ENCODE data around the gene MBOAT7.
"Not testable (repeated sequence)": the region's sequence is repeated elsewhere in the genome, so short reads cannot be mapped to it uniquely, and the experiment has no call there.

Gene MBOAT7

DNA sequence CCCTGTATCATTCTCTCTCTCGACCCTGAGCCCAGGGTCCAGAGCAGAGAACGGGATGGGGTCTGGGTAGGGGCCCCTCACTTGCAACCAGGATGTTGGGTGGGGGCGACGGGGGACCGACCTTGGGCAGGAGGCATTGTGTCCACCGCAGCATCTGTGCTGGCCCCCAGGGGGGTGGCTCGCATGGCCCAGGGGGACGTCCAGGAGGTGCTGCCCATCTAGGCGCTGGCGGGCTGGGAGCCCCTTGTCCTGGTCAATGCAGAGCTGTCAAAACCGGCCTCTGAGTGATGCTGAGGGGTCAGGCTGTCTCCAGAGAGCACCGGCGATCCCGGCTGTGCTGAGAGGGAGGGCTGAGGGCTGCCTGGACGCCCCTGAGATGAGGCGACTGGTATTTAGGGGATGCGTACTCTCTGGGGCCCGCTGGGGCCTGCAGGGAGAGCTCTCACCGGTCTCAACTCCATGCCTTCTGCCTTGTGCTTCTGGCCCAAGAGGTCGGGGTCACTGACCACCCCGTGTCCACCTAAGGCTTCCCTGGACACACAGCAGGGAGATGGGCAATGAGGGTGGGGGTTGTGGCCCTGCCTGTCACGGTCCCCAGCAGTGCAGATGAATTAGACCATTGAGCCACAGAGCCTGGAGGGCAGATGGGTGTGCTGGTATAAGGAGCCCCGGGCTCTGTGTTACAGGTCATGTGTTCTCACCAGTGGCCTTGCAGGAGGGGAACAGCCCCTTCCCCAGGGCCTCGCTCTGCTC lies 19.9 kb upstream of the MBOAT7 start:
- in situ Hi-C loops (cut with HindIII; ENCODE audit: low sequenced_read_pairs) = no loop called here

DNA sequence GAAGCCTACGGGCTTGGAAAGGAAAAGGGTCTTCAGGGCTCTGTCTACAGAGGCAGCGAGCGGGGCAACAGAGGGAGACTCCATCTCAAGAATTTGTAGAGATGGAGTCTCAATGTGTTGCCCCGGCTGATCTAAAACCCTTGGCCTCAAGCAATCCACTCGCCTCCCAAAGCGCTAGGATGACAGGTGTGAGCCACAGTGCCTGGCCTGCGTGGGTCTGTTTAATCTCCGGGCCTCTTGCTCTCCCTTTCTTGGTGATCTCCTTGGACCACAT lies 19.3 kb upstream of the MBOAT7 start:
- in situ Hi-C loops (cut with HindIII; ENCODE audit: low sequenced_read_pairs) = no loop called here

DNA sequence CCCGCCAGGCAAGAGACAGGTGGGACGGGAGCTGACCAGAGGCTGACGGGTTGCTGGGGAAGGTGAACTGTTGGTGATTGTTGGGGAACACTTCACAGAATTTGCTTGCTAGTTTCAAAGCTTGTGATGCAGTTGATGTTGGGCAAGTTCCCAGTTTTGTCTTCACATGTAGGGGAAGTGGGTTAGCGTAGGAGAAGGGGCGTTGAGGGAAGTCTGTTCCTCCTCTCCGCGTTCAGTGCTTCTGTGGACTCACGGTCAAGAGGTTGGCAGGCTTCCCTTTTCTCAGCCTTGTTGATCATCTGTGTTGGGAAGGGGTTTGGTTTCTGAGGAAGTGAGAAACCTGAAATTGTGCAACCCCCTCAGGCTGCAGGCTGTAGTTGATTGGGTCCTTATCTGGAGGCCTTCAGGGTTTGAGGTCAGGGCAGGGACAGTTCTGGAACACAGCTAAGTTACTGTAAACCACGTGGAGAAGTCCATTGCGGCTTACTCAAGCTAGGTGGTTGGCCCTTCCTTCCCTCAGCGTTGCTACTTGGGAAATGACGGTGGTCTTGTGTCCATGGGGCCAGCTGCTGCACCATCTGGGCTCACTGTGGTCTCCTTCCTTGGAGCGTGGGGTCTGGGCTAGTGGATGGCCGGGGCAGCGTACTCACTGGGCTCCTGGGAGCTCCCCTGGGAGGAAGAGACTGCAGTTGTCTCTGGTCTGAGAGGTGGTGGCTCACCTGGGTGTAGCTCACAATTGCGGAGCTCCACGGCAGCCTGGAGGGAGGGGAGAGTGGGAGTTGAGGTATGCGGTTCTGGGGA lies 18.8 kb upstream of the MBOAT7 start:
- in situ Hi-C loops (cut with HindIII; ENCODE audit: low sequenced_read_pairs) = no loop called here

DNA sequence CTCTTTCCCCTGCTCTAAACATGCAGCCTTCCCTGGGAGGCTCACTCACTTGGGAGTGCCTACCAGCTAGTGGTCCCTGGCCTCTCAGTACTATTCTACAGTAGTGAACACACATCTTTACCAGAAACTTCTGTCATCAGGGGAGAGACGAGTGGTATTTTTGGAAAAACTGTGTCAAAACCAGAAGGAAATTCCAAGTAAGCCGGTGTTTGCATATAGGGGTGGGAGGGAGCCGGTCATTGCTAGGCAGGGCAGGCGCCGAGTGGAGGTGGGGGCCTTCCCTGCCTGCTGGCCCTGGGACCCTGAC lies 18.2 kb upstream of the MBOAT7 start:
- in situ Hi-C loops (cut with HindIII; ENCODE audit: low sequenced_read_pairs) = no loop called here

DNA sequence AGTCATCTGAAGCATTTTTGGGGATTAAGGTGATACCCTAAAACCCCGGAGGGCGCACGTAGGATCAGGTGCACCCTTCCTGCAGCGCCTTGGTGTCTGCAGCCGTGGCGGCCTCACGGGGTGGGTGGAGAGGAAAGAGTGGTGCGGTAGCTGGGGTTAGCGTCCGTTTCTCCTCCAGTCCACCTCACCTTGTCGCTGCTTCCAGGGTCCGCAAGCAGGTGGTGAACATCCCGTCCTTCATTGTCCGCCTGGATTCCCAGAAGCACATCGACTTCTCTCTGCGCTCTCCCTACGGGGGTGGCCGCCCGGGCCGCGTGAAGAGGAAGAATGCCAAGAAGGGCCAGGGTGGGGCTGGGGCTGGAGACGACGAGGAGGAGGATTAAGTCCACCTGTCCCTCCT lies 17.8 kb upstream of the MBOAT7 start:
- in situ Hi-C loops (cut with HindIII; ENCODE audit: low sequenced_read_pairs) = not testable (repeated sequence)

DNA sequence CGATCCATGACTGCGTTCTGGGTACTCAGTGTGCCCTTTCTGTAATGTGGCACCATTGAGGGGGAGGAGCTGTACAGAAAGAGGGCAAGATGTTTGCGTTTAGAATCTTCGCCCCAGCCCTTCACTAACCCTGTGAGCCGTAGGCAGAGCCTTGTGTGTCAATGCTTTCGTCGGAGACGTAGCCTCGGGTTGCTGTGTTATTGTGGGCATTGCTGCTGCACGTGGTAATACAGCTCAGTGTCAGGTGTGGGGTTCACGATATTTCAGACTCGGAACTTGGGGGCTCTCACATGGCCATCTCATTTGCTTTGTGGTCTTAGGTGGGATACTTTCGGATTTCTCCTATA lies 17.4 kb upstream of the MBOAT7 start:
- in situ Hi-C loops (cut with HindIII; ENCODE audit: low sequenced_read_pairs) = no loop called here

DNA sequence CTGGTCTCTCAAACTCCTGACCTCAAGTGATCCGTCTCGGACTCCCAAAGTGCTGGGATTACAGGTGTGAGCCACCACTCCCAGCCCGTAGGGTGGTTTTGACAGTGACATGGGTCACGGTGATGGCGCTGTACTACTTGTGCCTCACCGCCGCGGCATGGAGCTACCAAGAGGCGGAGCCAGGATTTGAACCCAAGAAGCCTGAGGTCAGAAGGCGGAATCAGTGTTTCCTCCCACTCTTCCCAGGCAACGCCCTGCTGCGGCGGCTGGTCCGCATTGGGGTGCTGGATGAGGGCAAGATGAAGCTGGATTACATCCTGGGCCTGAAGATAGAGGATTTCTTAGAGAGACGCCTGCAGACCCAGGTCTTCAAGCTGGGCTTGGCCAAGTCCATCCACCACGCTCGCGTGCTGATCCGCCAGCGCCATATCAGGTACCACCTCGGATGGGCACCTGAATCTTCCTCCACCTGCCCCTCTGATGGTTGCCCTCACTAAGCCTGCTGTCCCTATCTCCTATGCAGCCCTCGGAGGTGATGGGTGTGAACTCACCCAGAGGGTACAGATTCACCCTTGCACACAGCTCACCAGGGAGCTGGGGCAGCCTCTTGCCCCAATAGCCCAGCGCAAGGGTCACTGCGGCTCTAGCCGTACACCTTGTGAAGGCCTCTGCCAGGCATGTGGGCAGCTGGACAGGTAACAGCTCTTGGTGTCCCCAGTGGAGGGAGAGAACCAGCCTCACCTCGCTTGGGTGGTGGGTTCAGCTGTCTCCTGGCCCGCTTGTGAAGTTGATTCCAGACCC lies 16.9 kb upstream of the MBOAT7 start:
- in situ Hi-C loops (cut with HindIII; ENCODE audit: low sequenced_read_pairs) = no loop called here

DNA sequence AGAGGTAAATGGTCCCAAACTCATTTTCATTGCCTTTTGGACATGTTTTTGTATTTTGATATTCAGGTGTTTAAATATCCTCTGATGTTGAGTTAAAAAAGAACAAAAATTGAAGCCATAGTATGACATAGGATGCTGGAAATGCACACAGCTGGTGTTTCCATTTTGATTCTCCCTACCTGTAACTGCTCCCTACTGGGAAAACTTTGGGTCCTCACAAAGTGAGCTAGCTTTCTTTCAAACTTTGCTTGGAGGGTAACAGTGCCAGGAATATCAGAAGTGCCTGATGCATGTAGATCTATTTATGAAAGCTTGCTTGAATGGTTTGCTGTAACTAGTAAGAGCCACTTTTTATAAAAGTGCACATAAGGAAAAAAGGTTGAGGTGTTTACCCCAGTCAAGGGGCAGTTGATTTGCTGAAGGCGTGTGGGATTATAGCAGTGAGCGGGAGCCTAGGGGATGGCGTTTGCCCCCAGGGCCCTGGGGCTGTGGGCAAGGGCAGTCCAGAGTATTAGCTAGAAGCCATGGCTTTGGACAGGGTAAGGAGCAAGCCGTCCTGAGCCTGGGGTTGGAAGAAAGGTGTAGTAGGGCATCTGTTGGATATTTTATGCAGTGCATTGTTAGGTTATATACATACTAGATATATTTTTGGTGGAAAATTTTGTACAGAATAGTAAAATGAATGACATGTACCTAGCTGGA lies 15.5 kb upstream of the MBOAT7 start:
- in situ Hi-C loops (cut with HindIII; ENCODE audit: low sequenced_read_pairs) = no loop called here

DNA sequence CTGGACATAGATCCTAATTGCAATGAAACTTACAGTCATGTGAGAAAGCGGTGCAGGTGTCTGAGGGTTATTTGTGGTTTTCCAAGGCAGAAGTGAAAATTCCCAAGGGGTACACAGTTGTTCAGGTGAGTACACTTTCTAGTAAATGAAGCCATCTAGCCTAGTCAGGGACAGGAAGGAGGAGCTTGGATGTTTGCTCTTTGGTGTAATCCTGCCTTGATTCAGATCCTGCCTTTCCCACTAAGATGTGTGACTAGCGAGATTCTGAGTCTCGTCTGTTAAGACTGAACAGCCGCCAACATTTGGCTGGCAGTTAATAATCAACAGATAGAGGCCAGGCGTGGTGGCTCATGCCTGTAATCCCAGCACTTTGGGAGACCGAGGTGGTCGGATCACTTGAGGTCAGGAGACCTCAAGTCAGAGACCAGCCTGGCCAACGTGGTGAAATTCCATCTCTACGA lies 13.8 kb upstream of the MBOAT7 start:
- in situ Hi-C loops (cut with HindIII; ENCODE audit: low sequenced_read_pairs) = no loop called here

DNA sequence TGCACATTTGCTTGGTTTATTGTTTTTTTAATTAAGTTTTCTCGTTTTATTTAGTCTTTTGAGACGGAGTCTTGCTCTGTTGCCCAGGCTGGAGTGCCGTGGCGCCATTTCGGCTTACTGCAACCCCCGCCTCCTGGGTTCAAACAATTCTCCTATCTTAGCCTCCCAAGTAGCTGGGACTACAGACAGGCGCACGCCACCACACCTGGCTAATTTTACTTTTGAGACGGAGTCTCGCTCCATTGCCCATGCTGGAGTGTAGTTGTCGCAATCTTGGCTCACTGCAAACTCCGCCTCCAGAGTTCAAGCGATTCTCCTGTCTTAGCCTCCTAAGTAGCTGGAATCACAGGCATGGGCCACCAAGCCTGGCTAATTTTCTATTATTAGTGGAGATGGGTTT lies 12.6 kb upstream of the MBOAT7 start:
- in situ Hi-C loops (cut with HindIII; ENCODE audit: low sequenced_read_pairs) = no loop called here

DNA sequence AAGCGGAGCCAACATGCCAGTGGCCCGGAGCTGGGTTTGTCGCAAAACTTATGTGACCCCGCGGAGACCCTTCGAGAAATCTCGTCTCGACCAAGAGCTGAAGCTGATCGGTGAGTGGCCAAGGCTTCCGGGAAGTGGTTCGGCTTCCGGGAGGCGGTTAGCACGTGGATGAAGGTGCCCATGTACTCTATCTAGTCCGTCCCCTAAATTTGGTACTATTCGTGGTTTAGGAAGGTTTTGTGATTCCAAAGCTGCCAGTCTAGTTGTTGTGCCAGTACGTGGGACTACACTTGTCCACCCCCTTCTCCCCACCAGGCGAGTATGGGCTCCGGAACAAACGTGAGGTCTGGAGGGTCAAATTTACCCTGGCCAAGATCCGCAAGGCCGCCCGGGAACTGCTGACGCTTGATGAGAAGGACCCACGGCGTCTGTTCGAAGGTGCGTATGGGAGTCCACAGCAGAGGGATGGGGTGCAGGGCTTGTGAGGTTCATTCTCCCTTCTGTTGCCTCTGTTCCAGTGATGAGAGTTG lies 11.9 kb upstream of the MBOAT7 start:
- in situ Hi-C loops (cut with HindIII; ENCODE audit: low sequenced_read_pairs) = no loop called here

DNA sequence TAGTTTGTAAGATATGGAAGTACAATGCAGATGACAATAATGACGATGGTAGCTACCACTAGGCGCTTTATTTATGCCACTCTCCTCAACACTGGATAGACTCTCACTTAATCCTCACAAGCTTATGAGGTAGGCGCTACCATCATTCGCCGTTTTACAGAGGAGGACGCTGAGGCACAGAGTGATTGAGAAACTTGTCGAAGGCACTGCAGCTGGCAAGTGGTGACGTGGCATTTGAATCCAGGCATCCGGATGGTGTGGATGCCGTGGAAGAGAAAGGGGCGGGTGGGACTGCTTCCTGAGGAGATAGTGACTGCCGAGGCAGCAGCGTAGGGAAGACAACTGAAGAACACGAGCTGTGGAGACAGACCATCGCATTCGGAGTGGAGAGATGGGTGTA lies 10.0 kb upstream of the MBOAT7 start:
- in situ Hi-C loops (cut with HindIII; ENCODE audit: low sequenced_read_pairs) = no loop called here

DNA sequence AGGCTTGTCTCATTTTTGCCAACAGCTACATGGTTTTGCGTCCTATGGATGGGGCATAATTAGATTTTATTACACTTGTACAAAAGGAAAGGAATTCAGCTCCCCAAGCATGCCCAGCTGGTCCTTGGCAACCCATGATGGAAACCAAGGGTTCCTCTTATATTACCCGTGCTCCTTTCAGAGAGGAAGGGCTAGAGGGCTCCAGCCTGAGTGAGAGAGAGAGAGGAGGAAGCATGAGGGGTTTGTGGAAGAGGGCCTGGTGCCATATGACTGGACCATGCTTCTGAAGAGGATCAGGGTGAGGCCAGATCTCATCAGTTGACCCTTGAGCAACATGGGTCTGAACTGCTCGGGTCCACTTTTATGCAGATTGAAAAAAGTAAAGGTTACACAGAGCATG lies 7.7 kb upstream of the MBOAT7 start:
- in situ Hi-C loops (cut with HindIII; ENCODE audit: low sequenced_read_pairs) = no loop called here

DNA sequence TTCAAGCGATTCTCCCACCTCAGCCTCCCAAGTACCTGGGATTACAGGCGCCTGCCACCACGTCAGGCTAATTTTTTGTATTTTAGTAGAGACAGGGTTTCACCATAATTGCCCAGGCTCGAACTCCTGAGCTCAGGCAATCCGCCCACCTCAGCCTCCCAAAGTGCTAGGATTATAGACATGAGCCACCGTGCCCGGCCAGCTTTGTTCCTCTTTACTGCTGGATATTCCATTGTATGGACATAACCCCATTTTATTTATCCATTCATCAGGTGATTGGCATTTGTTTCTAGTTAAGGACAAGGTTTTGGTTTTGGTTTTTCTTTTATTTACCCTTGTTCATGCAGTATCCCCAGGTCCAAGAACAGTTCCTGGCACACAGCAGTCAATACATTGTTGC lies 7.2 kb upstream of the MBOAT7 start:
- in situ Hi-C loops (cut with HindIII; ENCODE audit: low sequenced_read_pairs) = no loop called here

DNA sequence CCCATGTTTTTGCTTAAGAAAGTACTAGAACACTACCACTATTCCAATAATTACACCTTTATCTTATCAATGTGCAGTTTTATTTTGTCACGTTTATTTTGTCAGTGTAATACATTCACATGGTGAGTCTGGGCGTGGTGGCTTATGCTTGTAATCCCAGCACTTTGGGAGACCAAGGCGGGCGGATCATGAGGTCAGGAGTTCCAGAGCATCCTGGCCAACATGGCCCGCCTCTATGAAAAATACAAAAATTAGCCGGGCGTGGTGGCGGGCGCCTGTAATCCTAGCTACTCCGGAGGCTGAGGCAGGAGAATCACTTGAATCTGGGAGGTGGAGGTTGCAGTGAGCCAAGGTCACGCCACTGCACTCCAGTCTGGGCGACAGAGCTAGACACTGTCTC lies 5.1 kb upstream of the MBOAT7 start:
- in situ Hi-C loops (cut with HindIII; ENCODE audit: low sequenced_read_pairs) = not testable (repeated sequence)

DNA sequence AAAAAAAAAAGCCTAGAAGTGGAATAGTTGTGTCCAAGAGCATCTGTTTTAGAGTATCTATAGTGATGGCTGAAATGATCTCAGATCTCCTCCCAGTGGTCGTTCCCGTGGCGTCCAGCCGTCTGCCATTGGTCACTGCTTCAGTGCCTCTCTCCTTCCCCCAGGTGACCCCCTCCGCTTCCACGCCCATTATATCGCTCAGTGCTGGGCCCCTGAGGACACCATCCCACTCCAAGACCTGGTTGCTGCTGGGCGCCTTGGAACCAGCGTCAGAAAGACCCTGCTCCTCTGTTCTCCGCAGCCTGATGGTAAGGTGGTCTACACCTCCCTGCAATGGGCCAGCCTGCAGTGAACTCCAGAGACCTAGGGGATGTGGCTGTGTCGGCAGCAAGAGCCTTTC lies 3.6 kb upstream of the MBOAT7 start:
- in situ Hi-C loops (cut with HindIII; ENCODE audit: low sequenced_read_pairs) = no loop called here

DNA sequence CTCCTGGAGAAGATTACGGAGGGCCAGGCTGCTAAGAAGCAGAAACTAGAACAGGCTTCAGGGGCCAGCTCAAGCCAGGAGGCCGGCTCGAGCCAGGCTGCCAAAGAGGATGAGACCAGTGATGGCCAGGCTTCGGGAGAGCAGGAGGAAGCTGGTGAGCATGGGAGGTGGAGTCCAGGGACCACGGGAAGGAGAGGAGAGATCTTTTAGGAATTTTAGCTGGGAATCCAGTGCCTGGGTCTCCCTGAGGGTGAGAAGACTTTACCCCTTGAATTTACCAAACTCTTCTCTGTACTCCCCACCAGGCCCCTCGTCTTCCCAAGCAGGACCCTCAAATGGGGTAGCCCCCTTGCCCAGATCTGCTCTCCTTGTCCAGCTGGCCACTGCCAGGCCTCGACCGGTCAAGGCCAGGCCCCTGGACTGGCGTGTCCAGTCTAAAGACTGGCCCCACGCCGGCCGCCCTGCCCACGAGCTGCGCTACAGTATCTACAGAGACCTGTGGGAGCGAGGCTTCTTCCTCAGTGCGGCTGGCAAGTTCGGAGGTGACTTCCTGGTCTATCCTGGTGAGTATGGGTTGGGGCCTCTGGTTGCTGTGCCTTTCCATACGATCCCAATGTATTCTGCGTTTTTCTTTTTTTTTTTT lies 2.6 kb upstream of the MBOAT7 start:
- in situ Hi-C loops (cut with HindIII; ENCODE audit: low sequenced_read_pairs) = no loop called here

DNA sequence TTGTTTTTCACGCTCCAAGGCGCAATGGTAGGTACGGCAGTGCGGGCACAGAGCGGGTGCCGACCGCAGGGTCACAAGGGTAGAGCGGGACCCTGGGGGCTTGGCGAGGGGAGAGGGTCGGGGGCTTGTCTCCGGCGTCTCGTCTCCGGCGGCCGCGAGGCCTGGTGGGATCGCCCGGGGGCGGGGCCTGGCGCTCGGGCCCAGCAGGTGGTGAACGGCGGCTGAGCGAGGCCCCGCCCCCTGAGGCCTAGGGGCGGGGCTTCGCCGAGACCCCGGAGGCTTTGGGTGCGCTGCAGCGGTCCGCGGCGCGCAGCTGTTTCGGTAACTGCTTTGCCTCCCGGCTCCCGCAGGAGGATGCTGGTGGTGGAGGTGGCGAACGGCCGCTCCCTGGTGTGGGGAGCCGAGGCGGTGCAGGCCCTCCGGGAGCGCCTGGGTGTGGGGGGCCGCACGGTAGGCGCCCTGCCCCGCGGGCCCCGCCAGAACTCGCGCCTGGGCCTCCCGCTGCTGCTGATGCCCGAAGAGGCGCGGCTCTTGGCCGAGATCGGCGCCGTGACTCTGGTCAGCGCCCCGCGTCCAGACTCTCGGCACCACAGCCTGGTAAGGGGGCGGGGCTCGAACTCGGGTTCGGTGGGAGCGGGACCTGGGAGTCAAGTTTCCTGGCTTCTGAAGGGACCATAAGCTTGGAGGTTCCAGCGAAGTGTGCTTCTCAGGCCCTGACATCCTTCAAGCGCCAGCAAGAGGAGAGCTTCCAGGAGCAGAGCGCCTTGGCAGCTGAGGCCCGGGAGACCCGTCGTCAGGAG lies 1.8 kb upstream of the MBOAT7 start, which contains the start of gene TSEN34:
TSEN34 (plus strand) TSS at position 298 of the 800 bp plus-strand sequence; CDS start at position 355, 57 bp downstream.
- in situ Hi-C loops (cut with HindIII; ENCODE audit: low sequenced_read_pairs) = no loop called here

DNA sequence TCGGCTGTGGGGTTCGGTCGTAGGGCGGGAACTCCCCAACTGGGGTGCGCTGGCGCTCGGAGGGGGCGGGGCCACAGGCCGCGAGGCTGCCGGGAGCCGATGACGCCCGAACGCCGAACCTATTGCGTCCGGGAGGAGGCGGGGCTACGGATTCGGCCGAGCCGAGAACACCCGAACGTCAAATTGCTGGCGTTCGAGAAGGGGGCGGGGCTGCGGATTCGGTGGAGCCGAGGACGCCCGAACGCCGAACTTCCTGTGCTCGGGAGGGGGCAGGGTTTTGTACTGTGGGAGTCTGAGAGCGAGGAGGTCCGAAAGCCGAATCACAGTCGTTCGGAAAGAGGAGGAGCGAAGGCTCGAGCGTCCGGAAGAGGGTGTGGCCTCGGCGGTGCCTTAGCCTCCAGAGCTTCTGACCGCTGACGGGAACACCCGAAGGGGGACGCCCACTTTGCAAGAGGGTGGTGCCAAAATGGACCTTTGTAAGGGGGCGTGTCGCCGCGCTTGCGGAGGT lies 1.2 kb upstream of the MBOAT7 start:
- in situ Hi-C loops (cut with HindIII; ENCODE audit: low sequenced_read_pairs) = no loop called here

All from DLD1 (cell line).